Dermis blood vessel endothelial cell (primary cell): ENCODE data around the gene LKAAEAR1. TPM values are rescaled to one million over a fixed set of nuclear protein-coding genes. Genes with fewer than 3 reads are reported as not detected.

Source experiments
- DNase-seq: peaks from one replicate; pipeline ENCODE4 v3.0.0; 2010
- total RNA-seq: library from RNA; depleted of rRNA; stranded (reverse); fragments of >200 nt; gene quantifications from 2 replicates; pipeline ENCODE4 v1.2.3, GENCODE V29; 2014

The LKAAEAR1 gene
- total RNA-seq, 1 donor from 2014 or later, result not detected

DNA sequence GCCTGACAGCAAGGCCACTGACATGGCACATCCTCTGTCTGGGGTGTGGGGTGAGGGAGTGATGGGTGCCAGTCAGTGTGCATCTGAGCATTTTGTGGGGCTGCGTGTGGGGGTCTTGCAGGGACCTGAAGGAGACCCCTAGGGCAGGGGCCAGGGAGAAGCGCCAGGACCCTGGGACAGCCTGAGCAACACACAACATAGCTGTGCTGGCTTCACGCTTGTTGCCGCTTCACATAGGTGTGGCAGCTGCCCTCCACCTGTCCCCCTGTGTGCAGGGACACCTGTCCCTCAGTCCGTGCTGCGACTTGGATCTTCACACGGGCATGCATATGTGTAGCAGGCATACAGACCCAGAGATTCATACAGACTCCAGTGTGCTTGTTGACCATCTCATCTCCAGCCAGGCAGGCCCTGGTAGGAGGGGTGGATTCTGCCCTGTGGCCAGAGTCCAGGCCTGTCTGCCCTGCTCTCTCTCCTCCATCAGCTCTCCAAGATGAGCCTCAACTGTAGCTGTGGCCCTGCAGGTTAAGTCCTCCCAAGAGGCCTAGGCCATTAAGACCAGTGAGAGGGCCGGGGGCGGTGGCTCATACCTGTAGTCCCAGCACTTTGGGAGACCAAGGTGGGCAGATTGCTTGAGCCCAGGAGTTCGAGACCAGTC, 26.3 kb upstream of the LKAAEAR1 start:
- DNase-seq, result no peak

DNA sequence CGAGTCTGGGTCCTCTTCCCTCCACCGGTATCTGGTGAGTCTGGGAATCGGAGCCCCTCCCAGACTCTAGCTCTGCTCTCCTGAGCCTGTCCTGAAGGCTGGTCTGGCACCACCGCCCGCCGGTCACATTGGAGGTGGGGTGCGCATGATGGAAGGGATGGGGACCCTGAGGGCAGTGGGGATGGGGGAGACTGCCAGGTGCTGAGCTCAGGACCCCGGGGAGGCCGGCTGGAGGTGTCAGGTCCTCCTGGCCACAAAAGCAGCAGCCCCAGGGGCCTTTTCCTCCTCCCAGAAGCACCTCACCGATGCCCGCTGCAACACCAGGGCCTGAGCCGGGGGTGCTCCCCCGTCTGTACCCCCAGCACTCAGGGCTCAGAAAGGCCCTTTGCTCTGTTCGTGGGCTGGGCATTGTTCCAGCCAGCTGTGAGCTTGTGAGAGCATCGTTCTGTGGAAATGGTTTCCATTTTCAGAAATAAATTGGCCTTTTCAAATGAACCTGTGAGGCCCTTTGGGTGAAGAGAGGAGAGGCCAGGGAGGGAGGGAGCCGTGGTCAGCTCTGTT, 25.7 kb upstream of the LKAAEAR1 start:
- DNase-seq, result no peak

DNA sequence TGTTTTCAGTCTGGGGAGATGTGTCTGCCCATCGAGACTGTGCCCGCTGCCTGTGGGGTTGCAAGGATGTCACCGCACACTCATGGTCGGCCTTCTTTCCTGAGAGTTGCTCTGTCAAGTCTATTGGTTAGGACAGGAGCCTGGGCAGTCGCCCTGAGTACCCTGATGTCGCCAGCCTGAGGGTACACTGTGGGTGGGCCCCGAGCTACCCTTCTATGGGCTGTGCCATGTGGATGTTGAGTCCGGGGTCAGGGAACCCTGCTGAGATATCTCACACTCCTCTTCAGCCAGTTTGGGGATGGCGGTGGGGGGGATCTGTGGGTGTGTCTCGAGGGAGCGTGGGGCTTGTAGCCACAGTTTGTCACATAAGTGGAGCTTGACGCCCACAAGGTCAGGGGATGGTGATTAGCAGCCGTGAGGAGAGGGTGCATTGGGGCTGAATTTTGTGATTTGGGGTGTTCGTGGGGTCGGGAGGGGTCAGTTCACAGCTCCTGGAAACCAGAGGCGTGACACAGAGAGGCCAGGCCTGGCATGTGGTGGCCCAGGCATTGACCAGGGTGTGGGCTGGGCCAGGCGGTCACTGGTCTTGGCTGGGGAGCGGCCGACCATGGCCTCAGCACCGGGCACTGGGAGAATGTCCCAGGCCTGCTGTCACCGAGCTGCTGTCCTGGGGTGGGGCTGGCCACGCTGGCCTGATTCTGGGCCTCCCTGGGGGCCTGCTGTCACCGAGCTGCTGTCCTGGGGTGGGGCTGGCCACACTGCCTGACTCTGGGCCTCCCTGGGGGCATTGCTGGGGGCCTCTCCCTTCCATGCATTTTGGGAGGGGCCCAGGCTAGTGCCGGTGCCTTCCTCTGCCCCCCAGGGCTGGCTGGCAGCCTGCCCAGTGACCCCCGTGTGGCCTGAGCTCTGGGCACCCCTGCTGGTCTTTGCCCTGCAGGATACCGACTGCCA, 24.8 kb upstream of the LKAAEAR1 start:
- DNase-seq, result no peak

DNA sequence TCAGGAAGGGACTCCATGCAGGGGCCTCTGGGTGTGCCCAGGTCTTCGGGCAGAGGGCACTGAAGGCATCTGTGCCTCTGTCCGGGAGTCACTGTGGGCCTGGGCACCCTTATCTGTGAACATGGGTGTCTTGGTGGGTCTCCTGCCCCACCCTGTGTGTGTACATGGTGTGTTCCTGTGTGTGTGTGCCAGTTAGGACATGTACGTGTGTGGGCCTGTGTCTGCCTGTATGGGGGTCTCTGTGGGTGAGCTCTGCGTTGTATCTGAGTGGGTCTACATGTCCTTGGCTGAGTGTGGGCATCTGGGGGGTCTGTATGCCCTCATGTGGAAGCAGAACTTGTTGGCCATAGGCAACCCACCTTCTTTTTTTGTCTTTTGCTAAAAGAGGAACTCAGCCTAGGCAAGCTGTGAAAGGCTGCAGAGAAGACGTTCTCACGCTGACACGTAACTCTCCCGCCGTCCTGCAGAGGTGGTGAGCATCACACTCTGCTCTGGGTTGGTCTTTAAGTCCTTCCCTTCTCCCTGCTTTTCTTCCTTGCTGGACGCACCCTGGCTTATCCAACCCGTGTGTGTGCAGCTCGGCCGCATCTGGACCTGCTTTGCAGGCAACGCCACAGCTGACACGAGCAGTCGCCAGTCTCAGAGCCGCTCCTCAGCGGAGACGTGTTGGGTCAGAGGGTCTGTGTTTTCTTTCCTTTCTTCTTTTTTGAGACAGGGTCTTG, 23.7 kb upstream of the LKAAEAR1 start:
- no peak for DNase-seq

DNA sequence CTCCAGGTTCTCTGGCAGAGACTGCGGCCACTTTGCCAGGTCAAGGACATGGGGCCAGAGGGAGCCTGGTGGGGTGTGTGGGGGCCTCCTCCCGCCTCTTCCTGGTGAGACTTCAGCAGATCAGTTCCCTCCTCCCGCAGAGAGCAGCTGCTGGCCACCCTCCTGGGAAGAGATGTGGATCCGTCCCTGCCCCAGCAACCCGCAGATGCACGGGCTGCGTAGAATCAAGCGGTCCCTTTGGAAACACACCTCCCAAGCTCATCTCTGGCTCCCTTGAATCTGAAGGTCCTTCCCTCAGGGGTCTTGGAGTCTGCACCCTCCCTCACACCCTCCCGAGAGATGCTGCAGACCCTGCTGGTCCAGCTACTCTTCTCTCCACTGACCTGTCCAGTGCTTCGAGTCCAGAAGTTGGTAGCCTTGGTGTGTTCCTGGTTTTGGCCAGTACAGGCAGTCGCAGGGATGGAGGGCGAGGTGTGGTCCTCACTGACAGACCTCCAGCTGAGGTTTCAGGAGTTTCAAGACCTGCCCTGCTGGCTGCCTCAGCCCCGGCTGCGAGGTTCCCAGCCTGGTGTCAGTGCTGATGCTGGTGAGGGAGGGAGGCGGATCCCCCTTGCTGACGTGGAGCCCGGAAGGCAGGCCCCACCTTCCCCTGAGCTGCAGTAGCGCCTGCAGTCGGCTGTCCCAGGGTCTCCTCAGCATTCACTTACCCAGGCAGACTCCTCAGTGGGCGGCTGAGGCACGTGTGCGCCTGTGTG, 23.0 kb upstream of the LKAAEAR1 start, which contains the start of gene NPBWR2:
TSS of gene NPBWR2 (minus strand) at position 585 of the 755 bp plus-strand sequence. CDS start 734 bp downstream, outside the sequence.
- DNase-seq, result no peak

DNA sequence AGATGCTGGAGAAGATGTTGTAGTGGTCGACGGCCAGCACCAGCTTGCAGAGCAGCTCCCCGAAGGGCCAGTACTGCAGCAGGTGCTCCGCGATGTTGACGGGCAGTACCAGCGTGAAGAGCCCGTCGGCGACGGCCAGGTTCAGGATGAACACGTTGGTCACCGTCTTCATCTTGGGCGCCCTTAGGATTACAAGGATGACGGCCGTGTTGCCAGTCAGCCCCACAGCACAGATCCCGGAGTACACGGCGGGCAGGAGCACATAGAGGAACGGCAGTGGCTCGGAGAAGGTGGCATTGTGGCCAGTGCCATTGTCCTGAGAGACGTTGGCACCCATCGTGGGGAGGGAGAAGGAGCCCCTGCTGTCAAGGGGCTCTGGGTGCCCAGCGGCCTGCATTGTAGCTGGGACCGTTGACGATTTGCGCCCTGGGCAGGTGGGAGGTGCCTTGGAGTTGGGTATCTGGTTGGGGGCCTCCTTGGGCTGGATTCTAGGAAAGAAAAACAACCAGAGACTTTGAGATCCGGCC, 22.3 kb upstream of the LKAAEAR1 start:
- no peak for DNase-seq

DNA sequence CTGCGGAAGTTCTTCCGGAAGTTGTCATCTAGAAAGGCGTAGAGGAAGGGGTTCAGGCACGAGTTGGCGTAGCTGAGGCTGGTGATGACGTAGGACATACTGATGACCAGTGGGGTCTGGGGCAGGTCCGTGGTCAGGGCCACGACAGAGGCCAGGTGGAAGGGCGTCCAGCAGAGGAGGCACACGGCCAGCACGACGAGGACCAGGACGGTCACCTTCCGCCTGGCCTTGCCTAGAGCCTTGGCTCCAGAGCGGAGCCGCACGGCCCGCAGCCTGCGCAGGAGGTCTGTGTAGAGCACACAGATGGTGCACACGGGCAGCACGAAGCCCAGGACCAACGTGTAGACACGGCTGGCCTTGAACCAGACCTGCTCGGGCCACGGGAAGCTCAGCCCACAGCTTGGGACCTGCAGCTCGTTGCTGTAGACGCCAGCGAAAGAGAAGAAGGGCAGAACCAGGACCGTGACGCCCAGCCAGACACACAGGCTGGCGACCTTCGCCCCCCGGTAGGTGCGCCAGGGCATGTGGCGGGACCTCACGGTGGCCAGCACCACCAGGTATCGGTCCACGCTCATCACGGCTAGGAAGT, 21.7 kb upstream of the LKAAEAR1 start:
- no peak for DNase-seq

DNA sequence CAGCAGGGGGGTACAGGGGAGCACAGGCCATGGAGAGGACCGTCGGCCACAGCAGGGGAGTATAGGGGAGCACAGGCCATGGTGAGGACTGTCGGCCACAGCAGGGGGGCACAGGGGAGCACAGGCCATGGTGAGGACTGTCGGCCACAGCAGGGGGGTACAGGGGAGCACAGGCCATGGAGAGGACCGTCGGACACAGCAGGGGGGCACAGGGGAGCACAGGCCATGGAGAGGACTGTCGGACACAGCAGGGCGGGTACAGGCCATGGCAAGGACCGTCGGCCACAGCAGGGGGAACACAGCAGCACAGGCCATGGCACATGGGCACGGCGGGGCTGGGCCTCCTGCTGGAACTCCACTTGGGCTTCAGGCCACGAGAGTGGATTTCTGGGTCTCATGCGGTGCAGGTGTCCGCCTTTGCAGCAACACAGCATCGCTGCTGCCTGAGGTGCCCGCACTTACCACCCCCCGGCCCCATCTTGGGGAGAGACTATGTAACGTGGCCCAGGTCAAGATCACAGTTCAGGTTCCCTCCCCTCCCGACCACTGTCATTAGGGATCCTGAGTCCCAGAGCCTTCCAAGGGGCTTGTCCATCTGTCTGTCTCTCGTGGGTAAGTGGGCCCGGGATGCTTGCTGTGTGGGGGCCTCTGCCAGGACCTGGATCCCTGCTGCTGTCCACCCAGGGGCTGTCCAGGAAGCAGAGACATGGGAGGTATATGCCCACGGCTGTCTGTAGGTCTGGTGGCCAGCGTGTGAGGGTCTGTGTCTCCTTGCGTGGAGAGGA, 20.7 kb upstream of the LKAAEAR1 start:
- DNase-seq, result no peak

DNA sequence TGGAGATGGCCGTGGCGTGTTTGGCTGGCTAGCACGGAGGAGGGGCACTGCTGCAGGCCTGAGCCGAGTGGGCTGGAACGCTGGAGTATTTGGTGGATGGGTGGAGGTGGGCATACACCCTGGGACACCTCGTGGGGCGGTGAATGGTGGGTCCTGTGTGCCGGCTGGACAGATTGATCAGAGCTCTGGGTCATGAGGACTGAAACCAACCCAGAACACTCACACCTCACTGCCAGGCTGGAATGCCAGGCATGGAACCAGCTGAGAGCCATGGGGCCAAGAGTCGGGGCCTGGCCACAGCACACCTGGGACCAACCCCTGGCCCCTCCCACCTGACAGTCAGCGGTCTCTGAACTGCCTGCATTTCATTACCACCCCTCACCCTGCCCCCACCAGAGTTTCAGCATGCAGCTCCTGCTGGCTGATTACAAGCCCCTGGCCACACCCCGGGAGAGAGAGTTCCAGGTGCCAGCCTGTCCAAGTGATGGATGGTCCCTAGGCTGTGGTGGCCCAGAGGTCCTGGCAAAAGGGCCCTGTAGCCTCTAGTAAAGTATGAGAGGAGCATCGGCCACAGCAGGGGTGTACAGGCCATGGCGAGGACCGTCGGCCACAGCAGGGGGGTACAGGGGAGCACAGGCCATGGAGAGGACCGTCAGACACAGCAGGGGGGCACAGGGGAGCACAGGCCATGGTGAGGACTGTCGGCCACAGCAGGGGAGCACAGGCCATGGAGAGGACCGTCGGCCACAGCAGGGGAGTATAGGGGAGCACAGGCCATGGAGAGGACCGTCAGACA, 19.9 kb upstream of the LKAAEAR1 start:
- DNase-seq, result no peak

DNA sequence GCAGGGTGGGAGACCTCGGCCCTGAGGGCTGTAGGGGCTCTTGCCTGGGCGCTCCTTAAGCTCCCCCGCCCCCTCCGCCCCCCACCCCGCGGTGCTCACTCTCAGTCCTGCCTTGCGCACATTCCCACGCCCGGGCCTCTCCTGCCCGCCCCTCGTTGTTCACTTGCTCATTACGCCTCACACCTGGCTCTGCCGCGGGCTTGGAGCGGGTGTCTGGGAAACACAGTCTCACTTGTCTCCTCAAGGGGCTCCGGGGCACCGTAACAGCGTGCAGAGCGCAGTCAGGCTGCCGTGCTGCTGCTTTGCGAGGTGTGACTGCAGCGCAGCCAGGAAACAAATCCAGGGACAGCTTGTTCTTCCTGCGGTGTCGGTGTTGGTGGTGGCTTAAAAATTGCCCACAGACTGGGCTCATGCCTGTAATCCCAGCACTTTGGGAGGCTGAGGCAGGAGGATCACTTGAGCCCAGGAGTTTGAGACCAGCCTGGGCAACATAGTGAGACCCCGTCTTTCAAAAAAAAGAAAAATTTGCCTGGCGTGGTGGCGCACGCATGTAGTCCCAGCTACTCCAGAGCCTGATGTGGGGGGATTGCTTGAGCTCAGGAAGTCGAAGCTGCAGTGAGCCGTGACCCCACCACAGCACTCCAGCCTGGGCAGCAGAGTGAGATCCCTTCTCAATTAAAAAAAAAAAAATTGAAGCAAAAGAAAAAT, 18.6 kb upstream of the LKAAEAR1 start:
- DNase-seq, result no peak

DNA sequence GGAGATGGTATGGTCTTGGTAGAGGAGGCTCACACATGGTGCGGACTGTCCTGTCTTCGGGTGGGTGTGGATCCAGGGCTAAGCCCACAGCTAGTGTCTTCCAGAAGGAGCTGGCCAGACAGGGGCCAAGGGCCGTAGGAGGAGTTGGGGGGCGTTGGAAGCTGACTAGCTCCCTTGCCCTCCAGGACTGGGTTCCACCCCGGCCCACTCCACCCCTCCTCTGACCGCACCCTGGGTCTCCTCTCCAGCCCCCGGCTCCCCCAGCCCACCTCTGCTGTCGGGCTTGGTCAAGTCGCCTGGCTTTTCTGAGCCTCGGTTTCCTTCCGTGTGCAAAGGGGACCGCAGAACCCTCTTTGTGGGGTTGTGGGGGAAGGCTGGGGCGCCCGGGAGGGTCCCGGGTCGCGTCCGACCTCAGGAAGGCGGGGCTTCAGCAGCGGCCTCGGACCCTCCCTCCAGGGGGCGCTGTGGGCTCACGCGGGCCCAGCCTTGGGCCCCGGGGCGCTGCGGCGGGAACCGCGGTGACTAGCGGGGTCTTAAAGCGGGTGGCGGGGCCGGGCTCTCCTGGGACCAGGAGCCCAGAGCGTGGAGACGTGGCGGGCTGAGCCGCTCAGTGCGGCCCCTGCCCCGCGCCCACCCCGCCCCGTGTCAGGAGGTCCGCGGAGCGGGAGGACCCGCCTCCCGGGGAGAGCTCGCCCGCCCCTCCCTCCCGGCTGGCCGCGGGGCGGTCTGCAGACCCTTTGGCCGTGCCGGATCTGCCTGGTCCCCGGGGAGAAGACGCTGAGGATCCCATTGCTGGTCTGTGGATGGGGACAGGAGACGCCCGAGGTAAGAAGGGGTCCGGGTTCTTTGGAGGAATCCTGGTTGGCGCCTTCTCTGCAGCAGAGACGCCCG, 17.8 kb upstream of the LKAAEAR1 start:
- DNase-seq, result peak; percentile 52

DNA sequence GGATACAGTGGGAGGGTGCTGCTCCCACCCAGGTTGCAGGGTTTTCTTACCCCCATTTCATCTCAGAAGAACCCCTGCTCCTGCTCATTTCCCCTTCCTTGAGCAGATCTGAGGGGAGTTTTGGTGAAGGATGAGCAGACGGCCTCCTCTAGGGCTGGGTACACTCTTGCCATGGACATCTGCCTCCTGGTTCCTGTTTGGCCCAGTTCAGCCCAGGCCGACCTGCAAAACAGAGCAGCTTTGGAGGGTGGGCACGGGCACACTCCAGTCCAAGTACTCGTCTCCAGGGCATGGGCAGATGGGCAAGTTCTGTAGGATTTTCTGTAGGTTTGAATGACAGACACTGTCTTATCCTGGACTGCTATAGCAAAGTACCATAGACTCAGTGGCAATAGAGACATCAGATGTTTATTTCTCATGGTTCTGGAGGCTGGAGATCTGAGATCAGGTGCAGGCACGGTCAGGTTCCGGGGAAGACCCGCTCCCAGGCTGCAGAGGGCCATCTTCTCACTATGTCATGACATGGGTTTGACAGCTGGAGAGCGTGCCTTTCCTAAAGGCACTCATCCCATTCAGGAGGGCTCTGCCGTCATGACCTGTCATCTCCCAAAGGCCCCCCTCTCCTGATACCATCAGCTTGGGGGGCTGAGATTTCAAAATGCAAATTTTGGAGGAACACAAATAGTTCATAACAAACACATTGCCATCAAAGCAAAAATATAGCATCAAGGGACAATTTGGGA, 16.9 kb upstream of the LKAAEAR1 start:
- no peak for DNase-seq

DNA sequence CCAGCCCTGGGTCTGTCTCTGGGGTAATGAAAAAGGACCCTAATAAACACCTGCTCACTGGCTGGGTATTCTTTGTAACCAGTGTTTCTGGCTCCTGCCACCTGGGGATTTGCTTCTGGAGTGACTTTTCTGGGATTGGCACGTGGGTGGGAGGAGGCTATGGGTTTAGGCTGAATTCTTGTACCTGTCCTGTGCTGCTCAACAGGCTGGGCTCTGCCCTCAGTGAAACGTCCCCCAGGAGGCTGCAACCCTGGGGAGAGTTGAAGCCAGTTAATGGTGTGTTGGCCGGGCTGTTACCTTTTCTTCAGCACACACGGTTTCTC, 16.3 kb upstream of the LKAAEAR1 start:
- DNase-seq, result no peak

DNA sequence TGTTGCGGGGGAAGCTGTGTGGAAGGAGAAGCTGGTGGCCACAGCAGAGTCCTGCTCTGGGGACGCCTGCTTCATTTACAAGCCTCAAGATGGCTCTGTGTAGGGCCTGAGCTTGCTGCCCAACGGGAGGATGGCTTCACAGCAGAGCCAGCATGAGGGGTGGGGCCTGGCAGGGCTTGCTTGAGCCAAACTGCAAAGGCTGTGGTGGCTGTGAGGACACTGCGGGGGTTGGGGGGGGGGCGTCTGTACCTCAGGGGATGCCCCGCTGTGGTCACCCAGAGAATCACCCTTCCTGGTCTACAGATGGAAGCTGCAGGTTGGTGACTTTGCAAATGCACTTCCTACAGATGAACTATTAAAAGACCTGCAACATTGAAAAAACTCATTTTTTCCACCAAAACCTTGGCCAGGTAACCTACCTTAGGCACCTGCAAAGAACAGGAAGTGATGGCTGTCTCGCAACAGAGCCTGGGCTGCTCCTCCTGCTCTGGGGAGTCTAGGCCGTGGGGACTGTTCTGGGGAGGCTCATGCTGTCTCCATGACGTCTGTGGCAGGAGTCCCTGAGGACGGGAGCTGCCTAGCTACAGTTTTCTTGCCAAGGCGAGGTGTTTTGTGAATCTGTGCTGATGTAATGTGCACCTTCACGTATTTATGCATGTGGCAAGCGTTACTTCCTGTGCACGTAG, 15.8 kb upstream of the LKAAEAR1 start:
- DNase-seq, result no peak

DNA sequence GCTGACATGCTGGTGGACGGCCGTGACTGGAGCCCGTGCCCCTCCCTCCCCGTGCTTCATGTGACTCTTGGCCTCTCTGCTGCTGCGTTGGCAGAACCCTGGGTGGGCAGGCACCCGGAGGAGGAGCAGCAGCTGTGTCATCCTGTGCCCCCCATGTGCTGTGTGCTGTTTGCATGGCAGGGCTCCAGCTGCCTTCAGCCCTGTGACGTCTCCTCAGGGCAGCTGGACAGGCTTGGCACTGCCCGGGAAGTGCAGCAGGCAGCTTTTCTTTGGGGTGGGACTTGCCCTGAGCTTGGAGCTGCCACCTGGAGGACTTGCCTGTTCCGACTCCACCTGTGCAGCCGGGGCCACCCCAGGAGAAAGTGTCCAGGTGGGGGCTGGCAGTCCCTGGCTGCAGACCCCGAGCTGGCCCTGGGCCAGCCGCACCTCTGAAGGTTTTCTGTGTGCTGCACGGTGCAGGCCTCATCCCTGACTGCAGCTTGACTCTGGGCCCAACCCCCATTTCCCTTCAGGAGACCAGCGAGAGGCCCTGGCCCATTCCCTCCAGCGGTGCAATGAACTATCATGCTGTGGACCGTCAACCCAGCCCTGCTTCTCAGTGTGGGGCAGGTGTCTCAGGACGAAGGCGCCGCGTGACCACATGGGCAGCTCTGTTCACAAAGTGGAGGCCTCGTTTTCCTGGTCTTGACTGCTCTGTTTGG, 15.0 kb upstream of the LKAAEAR1 start:
- no peak for DNase-seq

DNA sequence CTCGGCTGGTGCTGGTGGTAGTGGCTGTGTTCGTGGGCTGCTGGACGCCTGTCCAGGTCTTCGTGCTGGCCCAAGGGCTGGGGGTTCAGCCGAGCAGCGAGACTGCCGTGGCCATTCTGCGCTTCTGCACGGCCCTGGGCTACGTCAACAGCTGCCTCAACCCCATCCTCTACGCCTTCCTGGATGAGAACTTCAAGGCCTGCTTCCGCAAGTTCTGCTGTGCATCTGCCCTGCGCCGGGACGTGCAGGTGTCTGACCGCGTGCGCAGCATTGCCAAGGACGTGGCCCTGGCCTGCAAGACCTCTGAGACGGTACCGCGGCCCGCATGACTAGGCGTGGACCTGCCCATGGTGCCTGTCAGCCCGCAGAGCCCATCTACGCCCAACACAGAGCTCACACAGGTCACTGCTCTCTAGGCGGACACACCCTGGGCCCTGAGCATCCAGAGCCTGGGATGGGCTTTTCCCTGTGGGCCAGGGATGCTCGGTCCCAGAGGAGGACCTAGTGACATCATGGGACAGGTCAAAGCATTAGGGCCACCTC, 14.3 kb upstream of the LKAAEAR1 start:
- no peak for DNase-seq
